GM23338 (cell line): Measurements from ENCODE around the gene SCYGR1. TPM values are rescaled to one million over a fixed set of nuclear protein-coding genes. Genes with fewer than 3 reads are reported as not detected.

Source experiments
- ATAC-seq: fragments of 200-7000 bp; cut with Tn5 transposase; 3 replicates; pipeline ENCODE4 v1.9.1; 2020
- DNase-seq: peaks from one replicate; pipeline ENCODE4 v3.0.0-alpha.2; 2015; ENCODE audit warnings: low spot score
- H2AFZ ChIP-seq: fragments of 200-600 bp; sonication (generic); 2 replicates; pipeline ENCODE4 v1.8.0; 2016; ENCODE audit warnings: antibody characterized with exemption, mild to moderate bottlenecking, moderate library complexity
- H3F3A ChIP-seq: fragments of 200-600 bp; sonication (generic); replicated peaks from 2 replicates; pipeline ENCODE4 v1.8.0; 2017; ENCODE audit warnings: antibody characterized with exemption, mixed run types, low read depth
- H3K27ac ChIP-seq: fragments of 200-600 bp; sonication (generic); 2 replicates; pipeline ENCODE4 v1.6.1; 2016; ENCODE audit warnings: low read depth
- H3K27me3 ChIP-seq: fragments of 200-600 bp; sonication (generic); 2 replicates; pipeline ENCODE4 v1.8.0; 2016; ENCODE audit warnings: mild to moderate bottlenecking, mixed run types, moderate library complexity; ENCODE audit not compliant: insufficient read depth
- H3K36me3 ChIP-seq: fragments of 200-600 bp; sonication (generic); 2 replicates; pipeline ENCODE4 v1.8.0; 2016; ENCODE audit warnings: mild to moderate bottlenecking; ENCODE audit not compliant: insufficient read depth
- H3K4me1 ChIP-seq: fragments of 200-600 bp; sonication (generic); 2 replicates; pipeline ENCODE4 v1.8.0; 2016; ENCODE audit warnings: mild to moderate bottlenecking, moderate library complexity; ENCODE audit not compliant: insufficient read depth
- H3K4me2 ChIP-seq: fragments of 200-600 bp; sonication (generic); 2 replicates; pipeline ENCODE4 v1.7.1; 2017; ENCODE audit warnings: mixed run types
- H3K4me3 ChIP-seq: fragments of 200-600 bp; sonication (generic); 2 replicates; pipeline ENCODE4 v1.6.1; 2016; ENCODE audit warnings: mixed run types
- H3K79me2 ChIP-seq: fragments of 200-600 bp; sonication (generic); replicated peaks from 2 replicates; pipeline ENCODE4 v1.8.0; 2017; ENCODE audit warnings: mild to moderate bottlenecking; ENCODE audit not compliant: insufficient read depth
- H3K9me2 ChIP-seq: fragments of 200-600 bp; sonication (generic); 2 replicates; pipeline ENCODE4 v1.8.0; 2017; ENCODE audit not compliant: insufficient read depth
- H4K20me1 ChIP-seq: fragments of 200-600 bp; sonication (generic); replicated peaks from 2 replicates; pipeline ENCODE4 v1.8.0; 2017; ENCODE audit warnings: mild to moderate bottlenecking; ENCODE audit not compliant: insufficient read depth
- H3K27ac Mint-ChIP-seq: 2 replicates; pipeline ENCODE4 v1.8.0; 2020; ENCODE audit warnings: inconsistent platforms, mild to moderate bottlenecking, moderate library complexity, mixed read lengths
- H3K27me3 Mint-ChIP-seq: 3 replicates; pipeline ENCODE4 v1.8.0; 2022; ENCODE audit warnings: low read depth, mild to moderate bottlenecking, moderate library complexity, mixed read lengths, inconsistent platforms; ENCODE audit not compliant: insufficient read depth, poor library complexity
- H3K36me3 Mint-ChIP-seq: 3 replicates; pipeline ENCODE4 v1.8.0; 2021; ENCODE audit warnings: low read depth, mild to moderate bottlenecking, inconsistent platforms, moderate library complexity, mixed read lengths
- H3K4me1 Mint-ChIP-seq: 3 replicates; pipeline ENCODE4 v1.8.0; 2020; ENCODE audit warnings: mild to moderate bottlenecking, inconsistent platforms, mixed read lengths
- H3K4me3 Mint-ChIP-seq: 3 replicates; pipeline ENCODE4 v1.8.0; 2021; ENCODE audit warnings: moderate library complexity, mild to moderate bottlenecking, inconsistent platforms, mixed read lengths
- H3K9me3 Mint-ChIP-seq: 3 replicates; pipeline ENCODE4 v1.8.0; 2020; ENCODE audit warnings: moderate library complexity, mild to moderate bottlenecking, inconsistent platforms, mixed read lengths
- CREB1 ChIP-seq: fragments of 250-450 bp; sonication (Bioruptor Pico); IDR thresholded peaks from 2 replicates; pipeline ENCODE4 v1.5.0; 2020; ENCODE audit warnings: low read depth, mild to moderate bottlenecking, moderate library complexity
- EZH2 ChIP-seq: fragments of 200-600 bp; sonication (generic); IDR thresholded peaks from one replicate; pipeline ENCODE4 v1.8.0; 2017; ENCODE audit warnings: antibody characterized with exemption, mild to moderate bottlenecking, low read depth; ENCODE audit not compliant: unreplicated experiment
- EZH2phosphoT487 ChIP-seq: fragments of 200-600 bp; sonication (generic); IDR thresholded peaks from one replicate; pipeline ENCODE4 v1.8.1; 2018; ENCODE audit warnings: antibody characterized with exemption; ENCODE audit not compliant: unreplicated experiment
- JUNB ChIP-seq: IDR thresholded peaks from one replicate; pipeline ENCODE4 v1.6.1; 2016; ENCODE audit warnings: antibody characterized with exemption; ENCODE audit not compliant: unreplicated experiment
- NANOG ChIP-seq: IDR thresholded peaks from 2 replicates; pipeline ENCODE4 v1.6.1; 2016; ENCODE audit warnings: antibody characterized with exemption, borderline replicate concordance
- POLR2AphosphoS5 ChIP-seq: IDR thresholded peaks from 2 replicates; pipeline ENCODE4 v1.6.1; 2016; ENCODE audit warnings: antibody characterized with exemption, low read depth
- STAT1 ChIP-seq: IDR thresholded peaks from one replicate; pipeline ENCODE4 v1.6.1; 2016; ENCODE audit warnings: antibody characterized with exemption; ENCODE audit not compliant: unreplicated experiment
- ZNF114 ChIP-seq: fragments of 250-450 bp; sonication (Bioruptor Pico); IDR thresholded peaks from 2 replicates; pipeline ENCODE4 v1.5.0; 2020; ENCODE audit warnings: mild to moderate bottlenecking, moderate library complexity
- ZNF331 ChIP-seq: fragments of 250-450 bp; sonication (Bioruptor Pico); IDR thresholded peaks from 2 replicates; pipeline ENCODE4 v1.5.0; 2020; ENCODE audit warnings: low read depth, mild to moderate bottlenecking, moderate library complexity
- polyA plus RNA-seq: library from polyadenylated mRNA; unstranded; fragments of >200 nt; fragmentation: Nextera tagmentation; extraction: Ambion mirVana; gene quantifications from 2 replicates; pipeline ENCODE4 v1.2.1, GENCODE V29; 2016
- total RNA-seq: library from RNA; depleted of rRNA; stranded (reverse); fragments of >200 nt; shearing (Covaris generic); gene quantifications from 2 replicates; pipeline ENCODE4 v1.2.3, GENCODE V29; 2014
- TF ChIP-seq, protein P1 (sequence below): IDR thresholded peaks from 2 replicates; pipeline ENCODE4 v1.6.1; 2016; ENCODE audit warnings: antibody characterized with exemption
- TF ChIP-seq, protein P2 (sequence below), 2 experiments: fragments of 200-600 bp in 1 of 2; sonication (generic) in 1 of 2; conservative IDR thresholded peaks; 2 replicates each; pipeline versions ENCODE4 v1.5.1 to v1.6.1; 2016 to 2017; ENCODE audit warnings: antibody characterized with exemption in 2 of 2, low read depth in 2 of 2, mild to moderate bottlenecking in 2 of 2, moderate library complexity in 1 of 2
- TF ChIP-seq, protein P3 (sequence below): fragments of 250-450 bp; sonication (Bioruptor Pico); IDR thresholded peaks from 2 replicates; pipeline ENCODE4 v1.5.0; 2020; ENCODE audit warnings: mild to moderate bottlenecking, moderate library complexity
- TF ChIP-seq, protein P4 (sequence below): IDR thresholded peaks from one replicate; pipeline ENCODE4 v1.6.1; 2018; ENCODE audit warnings: antibody characterized with exemption; ENCODE audit not compliant: unreplicated experiment

The SCYGR1 gene
- total and polyA plus RNA-seq, 2 experiments from 2014 or later = not detected

DNA sequence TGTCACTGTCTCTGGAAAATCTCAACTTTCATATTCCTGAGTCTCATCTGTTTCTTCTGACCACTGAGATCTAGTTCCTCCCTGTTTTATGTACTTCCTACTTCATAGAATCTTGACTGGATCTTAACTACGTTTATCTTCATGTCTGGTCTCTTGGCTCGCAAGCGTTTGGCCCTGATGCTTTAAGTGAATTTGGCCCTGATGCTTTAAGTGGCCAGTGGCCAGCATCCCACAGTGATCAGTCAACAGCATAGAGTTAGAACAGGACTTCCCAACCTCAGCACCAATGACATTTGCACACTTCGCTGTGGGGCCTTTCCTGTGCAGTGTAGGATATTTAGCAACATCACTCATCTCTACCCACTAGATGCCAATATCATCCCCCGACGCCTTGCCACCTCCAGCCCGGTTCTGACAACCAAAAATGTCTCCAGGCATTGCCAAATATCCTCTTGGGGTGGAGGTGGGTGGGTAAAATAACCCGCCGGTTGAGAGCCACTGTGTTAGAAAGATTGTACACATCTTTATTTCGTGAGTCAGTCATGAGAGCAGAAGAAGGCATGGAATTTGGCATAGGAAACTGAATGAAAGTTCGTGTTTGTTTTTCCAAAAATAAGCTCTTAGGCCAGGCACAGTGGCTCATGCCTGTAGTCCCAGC is 20.9 kb downstream of the SCYGR1 start:
- Histone ChIP-seq H3K27ac (no peak overlapping the region), H3K27me3 (no peaks in the 10 kb centered on the region), H3K4me3 (no peak overlapping the region), H2AFZ (no peak overlapping the region), H3K79me2 (no peaks in the 10 kb centered on the region), H3K9me2 (no peaks in the 10 kb centered on the region), H3K4me2 (no peak overlapping the region), H3K36me3 (no peaks in the 10 kb centered on the region), H3K4me1 (no peaks in the 10 kb centered on the region), H3F3A (no peaks in the 10 kb centered on the region), H4K20me1 (no peaks in the 10 kb centered on the region)
- no peak for TF ChIP-seq CREB1
- no peak for TF ChIP-seq POLR2AphosphoS5
- TF ChIP-seq, protein P1, sequence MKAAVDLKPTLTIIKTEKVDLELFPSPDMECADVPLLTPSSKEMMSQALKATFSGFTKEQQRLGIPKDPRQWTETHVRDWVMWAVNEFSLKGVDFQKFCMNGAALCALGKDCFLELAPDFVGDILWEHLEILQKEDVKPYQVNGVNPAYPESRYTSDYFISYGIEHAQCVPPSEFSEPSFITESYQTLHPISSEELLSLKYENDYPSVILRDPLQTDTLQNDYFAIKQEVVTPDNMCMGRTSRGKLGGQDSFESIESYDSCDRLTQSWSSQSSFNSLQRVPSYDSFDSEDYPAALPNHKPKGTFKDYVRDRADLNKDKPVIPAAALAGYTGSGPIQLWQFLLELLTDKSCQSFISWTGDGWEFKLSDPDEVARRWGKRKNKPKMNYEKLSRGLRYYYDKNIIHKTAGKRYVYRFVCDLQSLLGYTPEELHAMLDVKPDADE = no peak
- no peak for TF ChIP-seq EZH2
- TF ChIP-seq, protein P2, sequence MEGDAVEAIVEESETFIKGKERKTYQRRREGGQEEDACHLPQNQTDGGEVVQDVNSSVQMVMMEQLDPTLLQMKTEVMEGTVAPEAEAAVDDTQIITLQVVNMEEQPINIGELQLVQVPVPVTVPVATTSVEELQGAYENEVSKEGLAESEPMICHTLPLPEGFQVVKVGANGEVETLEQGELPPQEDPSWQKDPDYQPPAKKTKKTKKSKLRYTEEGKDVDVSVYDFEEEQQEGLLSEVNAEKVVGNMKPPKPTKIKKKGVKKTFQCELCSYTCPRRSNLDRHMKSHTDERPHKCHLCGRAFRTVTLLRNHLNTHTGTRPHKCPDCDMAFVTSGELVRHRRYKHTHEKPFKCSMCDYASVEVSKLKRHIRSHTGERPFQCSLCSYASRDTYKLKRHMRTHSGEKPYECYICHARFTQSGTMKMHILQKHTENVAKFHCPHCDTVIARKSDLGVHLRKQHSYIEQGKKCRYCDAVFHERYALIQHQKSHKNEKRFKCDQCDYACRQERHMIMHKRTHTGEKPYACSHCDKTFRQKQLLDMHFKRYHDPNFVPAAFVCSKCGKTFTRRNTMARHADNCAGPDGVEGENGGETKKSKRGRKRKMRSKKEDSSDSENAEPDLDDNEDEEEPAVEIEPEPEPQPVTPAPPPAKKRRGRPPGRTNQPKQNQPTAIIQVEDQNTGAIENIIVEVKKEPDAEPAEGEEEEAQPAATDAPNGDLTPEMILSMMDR (conservative IDR thresholded peaks at IDR 0.05; ENCODE audit: low read depth in 2 of 2) = no peak
- TF ChIP-seq NANOG = no peak
- TF ChIP-seq, protein P3, sequence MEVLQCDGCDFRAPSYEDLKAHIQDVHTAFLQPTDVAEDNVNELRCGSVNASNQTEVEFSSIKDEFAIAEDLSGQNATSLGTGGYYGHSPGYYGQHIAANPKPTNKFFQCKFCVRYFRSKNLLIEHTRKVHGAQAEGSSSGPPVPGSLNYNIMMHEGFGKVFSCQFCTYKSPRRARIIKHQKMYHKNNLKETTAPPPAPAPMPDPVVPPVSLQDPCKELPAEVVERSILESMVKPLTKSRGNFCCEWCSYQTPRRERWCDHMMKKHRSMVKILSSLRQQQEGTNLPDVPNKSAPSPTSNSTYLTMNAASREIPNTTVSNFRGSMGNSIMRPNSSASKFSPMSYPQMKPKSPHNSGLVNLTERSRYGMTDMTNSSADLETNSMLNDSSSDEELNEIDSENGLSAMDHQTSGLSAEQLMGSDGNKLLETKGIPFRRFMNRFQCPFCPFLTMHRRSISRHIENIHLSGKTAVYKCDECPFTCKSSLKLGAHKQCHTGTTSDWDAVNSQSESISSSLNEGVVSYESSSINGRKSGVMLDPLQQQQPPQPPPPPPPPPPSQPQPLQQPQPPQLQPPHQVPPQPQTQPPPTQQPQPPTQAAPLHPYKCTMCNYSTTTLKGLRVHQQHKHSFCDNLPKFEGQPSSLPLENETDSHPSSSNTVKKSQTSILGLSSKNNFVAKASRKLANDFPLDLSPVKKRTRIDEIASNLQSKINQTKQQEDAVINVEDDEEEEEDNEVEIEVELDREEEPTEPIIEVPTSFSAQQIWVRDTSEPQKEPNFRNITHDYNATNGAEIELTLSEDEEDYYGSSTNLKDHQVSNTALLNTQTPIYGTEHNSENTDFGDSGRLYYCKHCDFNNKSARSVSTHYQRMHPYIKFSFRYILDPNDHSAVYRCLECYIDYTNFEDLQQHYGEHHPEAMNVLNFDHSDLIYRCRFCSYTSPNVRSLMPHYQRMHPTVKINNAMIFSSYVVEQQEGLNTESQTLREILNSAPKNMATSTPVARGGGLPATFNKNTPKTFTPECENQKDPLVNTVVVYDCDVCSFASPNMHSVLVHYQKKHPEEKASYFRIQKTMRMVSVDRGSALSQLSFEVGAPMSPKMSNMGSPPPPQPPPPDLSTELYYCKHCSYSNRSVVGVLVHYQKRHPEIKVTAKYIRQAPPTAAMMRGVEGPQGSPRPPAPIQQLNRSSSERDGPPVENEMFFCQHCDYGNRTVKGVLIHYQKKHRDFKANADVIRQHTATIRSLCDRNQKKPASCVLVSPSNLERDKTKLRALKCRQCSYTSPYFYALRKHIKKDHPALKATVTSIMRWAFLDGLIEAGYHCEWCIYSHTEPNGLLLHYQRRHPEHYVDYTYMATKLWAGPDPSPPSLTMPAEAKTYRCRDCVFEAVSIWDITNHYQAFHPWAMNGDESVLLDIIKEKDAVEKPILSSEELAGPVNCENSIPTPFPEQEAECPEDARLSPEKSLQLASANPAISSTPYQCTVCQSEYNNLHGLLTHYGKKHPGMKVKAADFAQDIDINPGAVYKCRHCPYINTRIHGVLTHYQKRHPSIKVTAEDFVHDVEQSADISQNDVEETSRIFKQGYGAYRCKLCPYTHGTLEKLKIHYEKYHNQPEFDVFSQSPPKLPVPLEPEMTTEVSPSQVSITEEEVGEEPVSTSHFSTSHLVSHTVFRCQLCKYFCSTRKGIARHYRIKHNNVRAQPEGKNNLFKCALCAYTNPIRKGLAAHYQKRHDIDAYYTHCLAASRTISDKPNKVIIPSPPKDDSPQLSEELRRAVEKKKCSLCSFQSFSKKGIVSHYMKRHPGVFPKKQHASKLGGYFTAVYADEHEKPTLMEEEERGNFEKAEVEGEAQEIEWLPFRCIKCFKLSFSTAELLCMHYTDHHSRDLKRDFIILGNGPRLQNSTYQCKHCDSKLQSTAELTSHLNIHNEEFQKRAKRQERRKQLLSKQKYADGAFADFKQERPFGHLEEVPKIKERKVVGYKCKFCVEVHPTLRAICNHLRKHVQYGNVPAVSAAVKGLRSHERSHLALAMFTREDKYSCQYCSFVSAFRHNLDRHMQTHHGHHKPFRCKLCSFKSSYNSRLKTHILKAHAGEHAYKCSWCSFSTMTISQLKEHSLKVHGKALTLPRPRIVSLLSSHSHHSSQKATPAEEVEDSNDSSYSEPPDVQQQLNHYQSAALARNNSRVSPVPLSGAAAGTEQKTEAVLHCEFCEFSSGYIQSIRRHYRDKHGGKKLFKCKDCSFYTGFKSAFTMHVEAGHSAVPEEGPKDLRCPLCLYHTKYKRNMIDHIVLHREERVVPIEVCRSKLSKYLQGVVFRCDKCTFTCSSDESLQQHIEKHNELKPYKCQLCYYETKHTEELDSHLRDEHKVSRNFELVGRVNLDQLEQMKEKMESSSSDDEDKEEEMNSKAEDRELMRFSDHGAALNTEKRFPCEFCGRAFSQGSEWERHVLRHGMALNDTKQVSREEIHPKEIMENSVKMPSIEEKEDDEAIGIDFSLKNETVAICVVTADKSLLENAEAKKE (CRISPR knock-in tag) = no peak
- no peak for TF ChIP-seq ZNF331 (CRISPR knock-in tag)
- no peak for TF ChIP-seq ZNF114
- TF ChIP-seq STAT1 = no peak
- TF ChIP-seq, protein P4, sequence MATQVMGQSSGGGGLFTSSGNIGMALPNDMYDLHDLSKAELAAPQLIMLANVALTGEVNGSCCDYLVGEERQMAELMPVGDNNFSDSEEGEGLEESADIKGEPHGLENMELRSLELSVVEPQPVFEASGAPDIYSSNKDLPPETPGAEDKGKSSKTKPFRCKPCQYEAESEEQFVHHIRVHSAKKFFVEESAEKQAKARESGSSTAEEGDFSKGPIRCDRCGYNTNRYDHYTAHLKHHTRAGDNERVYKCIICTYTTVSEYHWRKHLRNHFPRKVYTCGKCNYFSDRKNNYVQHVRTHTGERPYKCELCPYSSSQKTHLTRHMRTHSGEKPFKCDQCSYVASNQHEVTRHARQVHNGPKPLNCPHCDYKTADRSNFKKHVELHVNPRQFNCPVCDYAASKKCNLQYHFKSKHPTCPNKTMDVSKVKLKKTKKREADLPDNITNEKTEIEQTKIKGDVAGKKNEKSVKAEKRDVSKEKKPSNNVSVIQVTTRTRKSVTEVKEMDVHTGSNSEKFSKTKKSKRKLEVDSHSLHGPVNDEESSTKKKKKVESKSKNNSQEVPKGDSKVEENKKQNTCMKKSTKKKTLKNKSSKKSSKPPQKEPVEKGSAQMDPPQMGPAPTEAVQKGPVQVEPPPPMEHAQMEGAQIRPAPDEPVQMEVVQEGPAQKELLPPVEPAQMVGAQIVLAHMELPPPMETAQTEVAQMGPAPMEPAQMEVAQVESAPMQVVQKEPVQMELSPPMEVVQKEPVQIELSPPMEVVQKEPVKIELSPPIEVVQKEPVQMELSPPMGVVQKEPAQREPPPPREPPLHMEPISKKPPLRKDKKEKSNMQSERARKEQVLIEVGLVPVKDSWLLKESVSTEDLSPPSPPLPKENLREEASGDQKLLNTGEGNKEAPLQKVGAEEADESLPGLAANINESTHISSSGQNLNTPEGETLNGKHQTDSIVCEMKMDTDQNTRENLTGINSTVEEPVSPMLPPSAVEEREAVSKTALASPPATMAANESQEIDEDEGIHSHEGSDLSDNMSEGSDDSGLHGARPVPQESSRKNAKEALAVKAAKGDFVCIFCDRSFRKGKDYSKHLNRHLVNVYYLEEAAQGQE = no peak
- TF ChIP-seq EZH2phosphoT487 = no peak
- TF ChIP-seq JUNB = no peak
- H3K9me3 Mint-ChIP-seq = no peaks in the 10 kb centered on the region; the same call in 2 of the 3 replicates
- no peak for DNase-seq
- H3K36me3 Mint-ChIP-seq = no peaks in the 10 kb centered on the region
- H3K4me3 Mint-ChIP-seq = no peak overlapping the region
- H3K4me1 Mint-ChIP-seq = no peaks in the 10 kb centered on the region
- H3K27me3 Mint-ChIP-seq = no peaks in the 10 kb centered on the region
- no peak overlapping the region for H3K27ac Mint-ChIP-seq
- ATAC-seq = no peak
